Upper lobe of left lung (tissue), 6 donors: Measurements from ENCODE around the gene MDC1. TPM values are rescaled to one million over a fixed set of nuclear protein-coding genes. Genes with fewer than 3 reads are reported as not detected.
"Not testable (repeated sequence)": the region's sequence is repeated elsewhere in the genome, so short reads cannot be mapped to it uniquely, and the experiment has no call there.

ENCODE experiments used
- ATAC-seq, 2 donors: fragments of 200-7000 bp; cut with Tn5 transposase; one replicate each; pipeline ENCODE4 v1.9.1; 2022; ENCODE audit warnings: mild to moderate bottlenecking in 2 of 2, moderate library complexity in 2 of 2; ENCODE audit not compliant: low FRiP score in 2 of 2
- DNase-seq, 2 donors: peaks; one replicate each; pipeline ENCODE4 v3.0.0-alpha.2; 2019 to 2020
- H3K27ac ChIP-seq, 4 donors: fragments of 200-600 bp; sonication (generic); one replicate each; pipeline ENCODE4 v1.5.1; 2016 to 2019
- H3K27me3 ChIP-seq, 4 donors: fragments of 200-600 bp; sonication (generic); one replicate each; pipeline ENCODE4 v1.5.1; 2017 to 2019
- H3K36me3 ChIP-seq, 4 donors: fragments of 200-600 bp; sonication (generic); one replicate each; pipeline ENCODE4 v1.5.1; 2016 to 2019
- H3K4me1 ChIP-seq, 4 donors: fragments of 200-600 bp; sonication (generic); one replicate each; pipeline ENCODE4 v1.5.1; 2018 to 2019
- H3K4me3 ChIP-seq, 4 donors: fragments of 200-600 bp; sonication (generic); one replicate each; pipeline ENCODE4 v1.5.1; 2017 to 2019; ENCODE audit warnings: mild to moderate bottlenecking in 2 of 4, moderate library complexity in 1 of 4
- H3K9me3 ChIP-seq, 4 donors: fragments of 200-600 bp; sonication (generic); one replicate each; pipeline ENCODE4 v1.5.1; 2018 to 2019
- CTCF ChIP-seq, 6 experiments: fragments of 450-650 bp in 4 of 6; fragments of 200-600 bp in 2 of 6; sonication (generic) in 2 of 6; IDR thresholded peaks; one replicate each; pipeline ENCODE4 v1.5.1; 2016 to 2019; ENCODE audit warnings: antibody characterized with exemption in 6 of 6
- EP300 ChIP-seq, 4 donors: sonication (generic); formaldehyde crosslinking; IDR thresholded peaks; one replicate each; pipeline ENCODE4 v1.5.1; 2017; ENCODE audit warnings: antibody characterized with exemption in 4 of 4, control low read depth in 2 of 4
- POLR2A ChIP-seq, 4 donors: fragments of 450-650 bp; IDR thresholded peaks; one replicate each; pipeline ENCODE4 v1.5.1; 2016 to 2017; ENCODE audit warnings: antibody characterized with exemption in 4 of 4, mild to moderate bottlenecking in 2 of 4
- POLR2AphosphoS5 ChIP-seq, 2 donors: sonication (generic); formaldehyde crosslinking; IDR thresholded peaks; one replicate each; pipeline ENCODE4 v1.5.1; 2017; ENCODE audit warnings: antibody characterized with exemption in 2 of 2
- whole genome bisulfite sequencing, 2 donors: methylation state at CpG; one replicate each; pipeline ENCODE4 v1.1.5; 2017 to 2018; 5-methylcytosine and 5-hydroxymethylcytosine counted together
- total RNA-seq, 6 donors: library from RNA; depleted of rRNA in 4 of 6; stranded (reverse); fragments of >200 nt in 4 of 6; gene quantifications; one replicate each; pipeline versions ENCODE4 v1.1.0 to v1.2.1, GENCODE V29; 2016 to 2021
- donor health status: DM: no; HTN: no; CAD: no; lungs with moderate emphysema.
- donor health status: DM: no; HTN: yes; CAD: no; lungs with severe emphysema.

Gene MDC1
- total RNA-seq, 6 donors from 2014 or later: 13.5 to 33.5 (median 24.2) TPM

GRCh38 chr6:30664994-30665767 is 51.9 kb downstream of the MDC1 start:
- H3K36me3 ChIP-seq: peaks cover 27 to 100% (median 84%) of the 10 kb centered on the region in 4 donors
- no peak for ATAC-seq

GRCh38 chr6:30657922-30658321 is 59.2 kb downstream of the MDC1 start:
- not testable (repeated sequence) for ATAC-seq, H3K4me1 ChIP-seq, H3K27me3 ChIP-seq, DNase-seq, H3K4me3 ChIP-seq, H3K9me3 ChIP-seq, H3K27ac ChIP-seq
- H3K36me3 ChIP-seq: peaks cover 56 to 100% (median 99%) of the 10 kb centered on the region in 4 donors
- 95 to 99% methylated on average over 5 of the region's 5 CpGs for WGBS, 2 donors

More at GRCh38 chr6:30664994-30665767, 51.9 kb downstream of the MDC1 start:
- Histone ChIP-seq H3K4me1 (no peaks in the 10 kb centered on the region), H3K27me3 (no peaks in the 10 kb centered on the region), H3K27ac (no peak overlapping the region), H3K9me3 (no peaks in the 10 kb centered on the region), H3K4me3 (no peak overlapping the region)
- no peak for TF ChIP-seq POLR2A (IDR thresholded peaks at IDR 0.05)
- no peak for TF ChIP-seq EP300 (IDR thresholded peaks at IDR 0.05)
- no peak for TF ChIP-seq POLR2AphosphoS5 (IDR thresholded peaks at IDR 0.05)
- TF ChIP-seq CTCF (IDR thresholded peaks at IDR 0.05): no peak
- WGBS, 2 donors: 92 to 95% methylated on average over 34 of the region's 34 CpGs
- DNase-seq: peak in 1 of 2 donors; percentile 56

- DNase-seq (no peak), ATAC-seq (no peak)
- no peak for TF ChIP-seq POLR2AphosphoS5 (IDR thresholded peaks at IDR 0.05)
- no peak for TF ChIP-seq CTCF (IDR thresholded peaks at IDR 0.05)
- no peak for TF ChIP-seq EP300 (IDR thresholded peaks at IDR 0.05)
- TF ChIP-seq POLR2A (IDR thresholded peaks at IDR 0.05): no peak
- Histone ChIP-seq H3K36me3 (peaks cover 52 to 100% (median 99%) of the 10 kb centered on the region in 4 donors), H3K4me3 (no peak overlapping the region), H3K27ac (no peak overlapping the region), H3K9me3 (no peaks in the 10 kb centered on the region), H3K4me1 (no peaks in the 10 kb centered on the region), H3K27me3 (no peaks in the 10 kb centered on the region)
These were observed 59.6 kb downstream of the MDC1 start for GRCh38 chr6:30657454-30657853.

- peaks cover 42 to 100% (median 97%) of the 10 kb centered on the region in 4 donors for H3K36me3 ChIP-seq
- DNase-seq (peak in 1 of 2 donors; percentile 26), ATAC-seq (peak in 1 of 2 donors; percentile 46)
- H3K4me3 ChIP-seq: no peak overlapping the region
- no peaks in the 10 kb centered on the region for H3K9me3 ChIP-seq
- H3K27ac ChIP-seq: no peak overlapping the region
- H3K4me1 ChIP-seq: no peaks in the 10 kb centered on the region
- TF ChIP-seq POLR2AphosphoS5 (IDR thresholded peaks at IDR 0.05) (no peak), POLR2A (IDR thresholded peaks at IDR 0.05) (no peak), CTCF (IDR thresholded peaks at IDR 0.05) (no peak)
- 75% methylated on average over 7 of the region's 7 CpGs; no CpG with 5 or more reads in 1 of the 2 donors for WGBS, 2 donors
- no peaks in the 10 kb centered on the region for H3K27me3 ChIP-seq
These were observed 60.6 kb downstream of the MDC1 start for GRCh38 chr6:30656513-30656912.

GRCh38 chr6:30655743-30656094 is 61.4 kb downstream of the MDC1 start:
- Histone ChIP-seq H3K9me3 (no peaks in the 10 kb centered on the region), H3K27ac (no peak overlapping the region), H3K27me3 (no peaks in the 10 kb centered on the region), H3K36me3 (peaks cover 42 to 100% (median 97%) of the 10 kb centered on the region in 4 donors), H3K4me1 (no peaks in the 10 kb centered on the region), H3K4me3 (no peak overlapping the region)
- DNase-seq (no peak), ATAC-seq (no peak)
- 93 to 98% methylated on average over 3 of the region's 3 CpGs for WGBS, 2 donors
- TF ChIP-seq EP300 (IDR thresholded peaks at IDR 0.05): no peak
- TF ChIP-seq CTCF (IDR thresholded peaks at IDR 0.05): no peak
- TF ChIP-seq POLR2A (IDR thresholded peaks at IDR 0.05): no peak
- no peak for TF ChIP-seq POLR2AphosphoS5 (IDR thresholded peaks at IDR 0.05)
